ENCODE results near the gene WNK1.

Gene WNK1

GRCh38 chr12:836952-837351 lies 84.6 kb downstream of the WNK1 start:
- H3K27ac ChIP-seq (ENCODE audit: extremely low read depth, low read depth, low read length): no peak overlapping the region
- CTCF ChIA-PET: no interaction called here
- peaks cover 15 to 26% of the 10 kb centered on the region in 2 experiments for H3K36me3 ChIP-seq (ENCODE audit: control insufficient read depth in 2 of 2, insufficient read depth in 1 of 2, low read length in 2 of 2)
- POLR2A ChIA-PET: no interaction called here
- no peaks in the 10 kb centered on the region for H3K9me3 ChIP-seq (ENCODE audit: control insufficient read depth, insufficient read depth, low read depth, low read length)
- no peak for TF ChIP-seq ZFP37 (tag by site-specific recombination; IDR thresholded peaks at IDR 0.05)
- no peak for TF ChIP-seq ZNF221 (tag by site-specific recombination; IDR thresholded peaks at IDR 0.05; ENCODE audit: borderline replicate concordance)
- TF ChIP-seq KLF16 (tag by site-specific recombination; IDR thresholded peaks at IDR 0.05): no peak
- TF ChIP-seq ZNF24 (tag by site-specific recombination; IDR thresholded peaks at IDR 0.05): no peak
- no peak for TF ChIP-seq ZNF610 (tag by site-specific recombination; IDR thresholded peaks at IDR 0.05; ENCODE audit: borderline replicate concordance)
- TF ChIP-seq ZNF530 (tag by site-specific recombination; IDR thresholded peaks at IDR 0.05; ENCODE audit: low read depth): no peak
- TF ChIP-seq ATF2 (tag by site-specific recombination; IDR thresholded peaks at IDR 0.05; ENCODE audit: low read depth): no peak
- TF ChIP-seq ZNF266 (tag by site-specific recombination; IDR thresholded peaks at IDR 0.05; ENCODE audit: low read depth): no peak
- TF ChIP-seq ZNF350 (tag by site-specific recombination; IDR thresholded peaks at IDR 0.05): no peak
- TF ChIP-seq ZBTB49 (tag by site-specific recombination; IDR thresholded peaks at IDR 0.05; ENCODE audit: low read depth): no peak
- TF ChIP-seq PBX3 (CRISPR knock-in tag; IDR thresholded peaks at IDR 0.05): no peak
- no peak for TF ChIP-seq ZNF521 (tag by site-specific recombination; IDR thresholded peaks at IDR 0.05)
- TF ChIP-seq WT1 (tag by site-specific recombination; IDR thresholded peaks at IDR 0.05): no peak
- no peak for TF ChIP-seq REPIN1 (tag by site-specific recombination; IDR thresholded peaks at IDR 0.05; ENCODE audit: low read depth)
- TF ChIP-seq BCL6B (tag by site-specific recombination; IDR thresholded peaks at IDR 0.05): no peak
- H3K4me1 ChIP-seq (ENCODE audit: control insufficient read depth, insufficient read depth, low read length): no peaks in the 10 kb centered on the region
- no peak overlapping the region for H3K4me3 ChIP-seq (ENCODE audit: low read depth, low read length)

- no peak overlapping the region for H3K4me3 ChIP-seq (ENCODE audit: low read depth, low read length)
- no peaks in the 10 kb centered on the region for H3K9me3 ChIP-seq (ENCODE audit: control insufficient read depth, insufficient read depth, low read depth, low read length)
- no peak overlapping the region for H3K27ac ChIP-seq (ENCODE audit: extremely low read depth, low read depth, low read length)
- TF ChIP-seq ZNF549 (tag by site-specific recombination; IDR thresholded peaks at IDR 0.05): no peak
- TF ChIP-seq ZNF692 (tag by site-specific recombination; IDR thresholded peaks at IDR 0.05): no peak
- TF ChIP-seq ZNF600 (tag by site-specific recombination; IDR thresholded peaks at IDR 0.05): no peak
- H3K4me1 ChIP-seq (ENCODE audit: control insufficient read depth, insufficient read depth, low read length): no peaks in the 10 kb centered on the region
- ChIA-PET POLR2A (no interaction called here), CTCF (interaction anchor here (0.6 kb wide), 1 partner anchor 21 kb away, joined by 4 read pairs; no protein-coding TSS in a partner anchor)
- H3K36me3 ChIP-seq (ENCODE audit: control insufficient read depth in 2 of 2, insufficient read depth in 1 of 2, low read length in 2 of 2): peaks cover 12 to 28% of the 10 kb centered on the region in 2 experiments
Measured at GRCh38 chr12:837548-837947, 85.2 kb downstream of the WNK1 start.

Data from HEK293 (cell line).